Measurements from ENCODE around the gene PLAC9. TPM values are rescaled to one million over a fixed set of nuclear protein-coding genes. Genes with fewer than 3 reads are reported as not detected.
"Not testable (repeated sequence)": the region's sequence is repeated elsewhere in the genome, so short reads cannot be mapped to it uniquely, and the experiment has no call there.

PLAC9 gene
- total RNA-seq (9.8 TPM), polyA plus RNA-seq (7.9 TPM)
- long read RNA-seq, donor 1, partial matches to known transcripts = 0 of 3 reads
- long read RNA-seq, donor 1, other reads (novel, unspliced or antisense) = 0 of 3 reads
- long read RNA-seq, donor 2 = 0 reads
- long read RNA-seq, donor 3, transcript PLAC9-201 (4 exons, 785 nt) = major isoform, 10 of 11 reads
- long read RNA-seq, donor 3, partial matches to known transcripts = 0 of 11 reads
- long read RNA-seq, donor 3, other reads (novel, unspliced or antisense) = 0 of 11 reads
- long read RNA-seq, donor 4, partial matches to known transcripts = 0 of 3 reads
- long read RNA-seq, donor 4, other reads (novel, unspliced or antisense) = 0 of 3 reads
- long read RNA-seq, donor 5, transcript PLAC9-201 (4 exons, 785 nt) = major isoform, 32 of 35 reads
- long read RNA-seq, donor 5, partial matches to known transcripts = 0 of 35 reads
- long read RNA-seq, donor 5, other reads (novel, unspliced or antisense) = 0 of 35 reads
- long read RNA-seq, donor 6, transcript PLAC9-201 (4 exons, 785 nt) = major isoform, 15 of 15 reads
- long read RNA-seq, donor 6, partial matches to known transcripts = 0 of 15 reads
- long read RNA-seq, donor 6, other reads (novel, unspliced or antisense) = 0 of 15 reads
- long read RNA-seq, donor 7, transcript PLAC9-201 (4 exons, 785 nt) = major isoform, 7 of 8 reads
- long read RNA-seq, donor 7, partial matches to known transcripts = 0 of 8 reads
- long read RNA-seq, donor 7, other reads (novel, unspliced or antisense) = 0 of 8 reads
- long read RNA-seq, donor 8, transcript PLAC9-201 (4 exons, 785 nt) = major isoform, 8 of 8 reads
- long read RNA-seq, donor 8, partial matches to known transcripts = 0 of 8 reads
- long read RNA-seq, donor 8, other reads (novel, unspliced or antisense) = 0 of 8 reads
- long read RNA-seq, donor 9, transcript PLAC9-201 (4 exons, 785 nt) = major isoform, 6 of 6 reads
- long read RNA-seq, donor 9, partial matches to known transcripts = 0 of 6 reads
- long read RNA-seq, donor 9, other reads (novel, unspliced or antisense) = 0 of 6 reads
- long read RNA-seq, donor 10, transcript PLAC9-201 (4 exons, 785 nt) = major isoform, 12 of 14 reads
- long read RNA-seq, donor 10, partial matches to known transcripts = 0 of 14 reads
- long read RNA-seq, donor 10, other reads (novel, unspliced or antisense) = 0 of 14 reads

- Histone ChIP-seq H3K4me1 (ENCODE audit: control insufficient read depth in 2 of 2, insufficient read depth in 2 of 2, low read length in 2 of 2) (no peaks in the 10 kb centered on the region), H3K36me3 (ENCODE audit: control insufficient read depth in 2 of 2, insufficient read depth in 2 of 2, low read length in 1 of 2) (no peaks in the 10 kb centered on the region), H3K4me3 (ENCODE audit: low read length in 2 of 2) (no peak within 1 kb of the TSS), H3K27me3 (ENCODE audit: control insufficient read depth in 2 of 2, insufficient read depth in 1 of 2, low read length in 1 of 2) (peaks cover 20 to 38% of the 10 kb centered on the region in 2 donors), H3K9me3 (ENCODE audit: control insufficient read depth in 2 of 2, insufficient read depth in 1 of 2, low read length in 1 of 2) (no peaks in the 10 kb centered on the region), H3K27ac (ENCODE audit: low read depth in 1 of 2, low read length in 1 of 2) (no peak within 1 kb of the TSS)
- WGBS = 6% methylated on average over 58 of the region's 58 CpGs
- no peak for DNase-seq (ENCODE audit: low read depth in 6 of 9, low spot score in 9 of 9)
Observed at GRCh38 chr10:80132299-80133139, at the start of gene PLAC9. TSS of gene PLAC9 (plus strand) at chr10:80132730. CDS start at chr10:80132763, 33 bp downstream.

- Histone ChIP-seq H3K36me3 (ENCODE audit: control insufficient read depth in 2 of 2, insufficient read depth in 2 of 2, low read length in 1 of 2) (no peaks in the 10 kb centered on the region), H3K9me3 (ENCODE audit: control insufficient read depth in 2 of 2, insufficient read depth in 1 of 2, low read length in 1 of 2) (no peaks in the 10 kb centered on the region), H3K4me3 (ENCODE audit: low read length in 2 of 2) (no peak overlapping the region), H3K27me3 (ENCODE audit: control insufficient read depth in 2 of 2, insufficient read depth in 1 of 2, low read length in 1 of 2) (no peaks in the 10 kb centered on the region), H3K4me1 (ENCODE audit: control insufficient read depth in 2 of 2, insufficient read depth in 2 of 2, low read length in 2 of 2) (no peaks in the 10 kb centered on the region), H3K27ac (ENCODE audit: low read depth in 1 of 2, low read length in 1 of 2) (no peak overlapping the region)
- 63% methylated on average over 2 of the region's 2 CpGs for WGBS
- no peak for DNase-seq (ENCODE audit: low read depth in 6 of 9, low spot score in 9 of 9)
Observed at GRCh38 chr10:80090121-80090520, 42.4 kb upstream of the PLAC9 start.

GRCh38 chr10:80094231-80094630 is 38.3 kb upstream of the PLAC9 start:
- Histone ChIP-seq H3K27me3 (ENCODE audit: control insufficient read depth in 2 of 2, insufficient read depth in 1 of 2, low read length in 1 of 2) (no peaks in the 10 kb centered on the region), H3K4me3 (ENCODE audit: low read length in 2 of 2) (no peak overlapping the region), H3K27ac (ENCODE audit: low read depth in 1 of 2, low read length in 1 of 2) (no peak overlapping the region), H3K36me3 (ENCODE audit: control insufficient read depth in 2 of 2, insufficient read depth in 2 of 2, low read length in 1 of 2) (no peaks in the 10 kb centered on the region), H3K9me3 (ENCODE audit: control insufficient read depth in 2 of 2, insufficient read depth in 1 of 2, low read length in 1 of 2) (no peaks in the 10 kb centered on the region), H3K4me1 (ENCODE audit: control insufficient read depth in 2 of 2, insufficient read depth in 2 of 2, low read length in 2 of 2) (no peaks in the 10 kb centered on the region)
- DNase-seq (ENCODE audit: low read depth in 6 of 9, low spot score in 9 of 9) = no peak
- WGBS = 90% methylated on average over 2 of the region's 2 CpGs

GRCh38 chr10:80098272-80098671 is 34.3 kb upstream of the PLAC9 start:
- WGBS = 98% methylated on average over 2 of the region's 2 CpGs
- not testable (repeated sequence) for H3K9me3 ChIP-seq (ENCODE audit: control insufficient read depth in 2 of 2, insufficient read depth in 1 of 2, low read length in 1 of 2); DNase-seq (ENCODE audit: low read depth in 6 of 9, low spot score in 9 of 9); H3K27me3 ChIP-seq (ENCODE audit: control insufficient read depth in 2 of 2, insufficient read depth in 1 of 2, low read length in 1 of 2); H3K36me3 ChIP-seq (ENCODE audit: control insufficient read depth in 2 of 2, insufficient read depth in 2 of 2, low read length in 1 of 2); H3K4me1 ChIP-seq (ENCODE audit: control insufficient read depth in 2 of 2, insufficient read depth in 2 of 2, low read length in 2 of 2); H3K27ac ChIP-seq (ENCODE audit: low read depth in 1 of 2, low read length in 1 of 2); H3K4me3 ChIP-seq (ENCODE audit: low read length in 2 of 2)

- not testable (repeated sequence) for DNase-seq (ENCODE audit: low read depth in 6 of 9, low spot score in 9 of 9)
Observed at GRCh38 chr10:80099295-80099694, 33.2 kb upstream of the PLAC9 start.

GRCh38 chr10:80100116-80100515 is 32.4 kb upstream of the PLAC9 start:
- Histone ChIP-seq H3K4me3 (ENCODE audit: low read length in 2 of 2) (no peak overlapping the region), H3K9me3 (ENCODE audit: control insufficient read depth in 2 of 2, insufficient read depth in 1 of 2, low read length in 1 of 2) (no peaks in the 10 kb centered on the region), H3K27ac (ENCODE audit: low read depth in 1 of 2, low read length in 1 of 2) (no peak overlapping the region), H3K27me3 (ENCODE audit: control insufficient read depth in 2 of 2, insufficient read depth in 1 of 2, low read length in 1 of 2) (no peaks in the 10 kb centered on the region), H3K4me1 (ENCODE audit: control insufficient read depth in 2 of 2, insufficient read depth in 2 of 2, low read length in 2 of 2) (peaks cover 0 to 8% of the 10 kb centered on the region in 2 donors), H3K36me3 (ENCODE audit: control insufficient read depth in 2 of 2, insufficient read depth in 2 of 2, low read length in 1 of 2) (no peaks in the 10 kb centered on the region)
- no peak for DNase-seq (ENCODE audit: low read depth in 6 of 9, low spot score in 9 of 9)
- 96% methylated on average over 9 of the region's 9 CpGs for WGBS

More at GRCh38 chr10:80099295-80099694, 33.2 kb upstream of the PLAC9 start:
- not testable (repeated sequence) for H3K27me3 ChIP-seq (ENCODE audit: control insufficient read depth in 2 of 2, insufficient read depth in 1 of 2, low read length in 1 of 2); H3K4me3 ChIP-seq (ENCODE audit: low read length in 2 of 2); H3K9me3 ChIP-seq (ENCODE audit: control insufficient read depth in 2 of 2, insufficient read depth in 1 of 2, low read length in 1 of 2); H3K4me1 ChIP-seq (ENCODE audit: control insufficient read depth in 2 of 2, insufficient read depth in 2 of 2, low read length in 2 of 2); H3K36me3 ChIP-seq (ENCODE audit: control insufficient read depth in 2 of 2, insufficient read depth in 2 of 2, low read length in 1 of 2); H3K27ac ChIP-seq (ENCODE audit: low read depth in 1 of 2, low read length in 1 of 2)
- WGBS = 97% methylated on average over 8 of the region's 8 CpGs

GRCh38 chr10:80100861-80101695 is 31.5 kb upstream of the PLAC9 start:
- H3K4me3 ChIP-seq (ENCODE audit: low read length in 2 of 2) = no peak overlapping the region
- no peak for DNase-seq (ENCODE audit: low read depth in 6 of 9, low spot score in 9 of 9)
- H3K9me3 ChIP-seq (ENCODE audit: control insufficient read depth in 2 of 2, insufficient read depth in 1 of 2, low read length in 1 of 2) = no peaks in the 10 kb centered on the region
- no peaks in the 10 kb centered on the region for H3K27me3 ChIP-seq (ENCODE audit: control insufficient read depth in 2 of 2, insufficient read depth in 1 of 2, low read length in 1 of 2)
- 86% methylated on average over 15 of the region's 15 CpGs for WGBS
- H3K36me3 ChIP-seq (ENCODE audit: control insufficient read depth in 2 of 2, insufficient read depth in 2 of 2, low read length in 1 of 2) = no peaks in the 10 kb centered on the region
- peaks cover 0 to 8% of the 10 kb centered on the region in 2 donors for H3K4me1 ChIP-seq (ENCODE audit: control insufficient read depth in 2 of 2, insufficient read depth in 2 of 2, low read length in 2 of 2)
- no peak overlapping the region for H3K27ac ChIP-seq (ENCODE audit: low read depth in 1 of 2, low read length in 1 of 2)
